Neutrophil (primary cell): ENCODE measurements around the gene ARHGAP6.

ENCODE experiments used
- H3K27ac ChIP-seq: fragments of 200-600 bp; sonication (generic); 2 replicates; pipeline ENCODE4 v1.5.1; 2016; ENCODE audit warnings: mild to moderate bottlenecking, moderate library complexity
- H3K27me3 ChIP-seq: fragments of 200-600 bp; sonication (generic); 2 replicates; pipeline ENCODE4 v1.6.0; 2016; ENCODE audit warnings: mild to moderate bottlenecking
- H3K36me3 ChIP-seq: fragments of 200-600 bp; sonication (generic); 2 replicates; pipeline ENCODE4 v1.5.1; 2017
- H3K4me1 ChIP-seq, 2 experiments: fragments of 200-600 bp in 1 of 2; sonication (generic) in 1 of 2; 1 replicate in 1 of 2; 2 replicates in 1 of 2; pipeline versions ENCODE4 v1.5.1 to v1.6.1; 2013 to 2016; ENCODE audit warnings: low read depth in 1 of 2, low read length in 1 of 2, mild to moderate bottlenecking in 1 of 2, moderate library complexity in 1 of 2; ENCODE audit not compliant: control insufficient read depth in 1 of 2, insufficient read depth in 1 of 2
- H3K4me3 ChIP-seq, 2 experiments: fragments of 200-600 bp in 1 of 2; sonication (generic) in 1 of 2; 1 replicate in 1 of 2; 2 replicates in 1 of 2; pipeline ENCODE4 v1.5.1; 2013 to 2016; ENCODE audit warnings: low read depth in 1 of 2, low read length in 1 of 2, mild to moderate bottlenecking in 1 of 2, moderate library complexity in 1 of 2
- H3K9me3 ChIP-seq: fragments of 200-600 bp; sonication (generic); 2 replicates; pipeline ENCODE4 v1.5.1; 2016
- TF ChIP-seq, protein P1 (sequence below): fragments of 200-600 bp; sonication (generic); IDR thresholded peaks from 2 replicates; pipeline ENCODE4 v1.5.1; 2016; ENCODE audit warnings: antibody characterized with exemption

Gene ARHGAP6

DNA sequence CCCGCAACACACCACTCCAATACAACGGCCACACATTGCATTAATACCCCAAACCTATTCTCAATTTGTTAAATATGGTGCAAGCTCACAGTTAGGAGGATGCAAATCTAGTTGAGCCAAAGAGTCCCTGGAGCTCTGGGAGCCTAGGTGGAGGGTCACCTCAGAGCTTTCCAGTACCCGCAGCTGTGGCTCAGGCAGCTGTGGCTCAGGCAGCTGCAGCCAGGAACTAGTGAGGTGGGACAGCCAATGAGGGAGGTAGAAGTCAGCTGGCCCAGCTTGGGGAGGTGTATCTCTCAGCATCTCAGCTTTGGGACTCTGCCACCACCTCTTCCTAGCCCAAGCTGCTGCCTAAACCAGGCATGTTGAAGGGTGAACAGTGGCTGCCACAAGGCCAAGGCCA, 36.7 kb upstream of the ARHGAP6 start:
- Histone ChIP-seq H3K27me3 (no peaks in the 10 kb centered on the region), H3K4me1 (no peaks in the 10 kb centered on the region), H3K36me3 (no peaks in the 10 kb centered on the region), H3K4me3 (no peak overlapping the region), H3K9me3 (no peaks in the 10 kb centered on the region), H3K27ac (no peak overlapping the region)
- TF ChIP-seq, protein P1, sequence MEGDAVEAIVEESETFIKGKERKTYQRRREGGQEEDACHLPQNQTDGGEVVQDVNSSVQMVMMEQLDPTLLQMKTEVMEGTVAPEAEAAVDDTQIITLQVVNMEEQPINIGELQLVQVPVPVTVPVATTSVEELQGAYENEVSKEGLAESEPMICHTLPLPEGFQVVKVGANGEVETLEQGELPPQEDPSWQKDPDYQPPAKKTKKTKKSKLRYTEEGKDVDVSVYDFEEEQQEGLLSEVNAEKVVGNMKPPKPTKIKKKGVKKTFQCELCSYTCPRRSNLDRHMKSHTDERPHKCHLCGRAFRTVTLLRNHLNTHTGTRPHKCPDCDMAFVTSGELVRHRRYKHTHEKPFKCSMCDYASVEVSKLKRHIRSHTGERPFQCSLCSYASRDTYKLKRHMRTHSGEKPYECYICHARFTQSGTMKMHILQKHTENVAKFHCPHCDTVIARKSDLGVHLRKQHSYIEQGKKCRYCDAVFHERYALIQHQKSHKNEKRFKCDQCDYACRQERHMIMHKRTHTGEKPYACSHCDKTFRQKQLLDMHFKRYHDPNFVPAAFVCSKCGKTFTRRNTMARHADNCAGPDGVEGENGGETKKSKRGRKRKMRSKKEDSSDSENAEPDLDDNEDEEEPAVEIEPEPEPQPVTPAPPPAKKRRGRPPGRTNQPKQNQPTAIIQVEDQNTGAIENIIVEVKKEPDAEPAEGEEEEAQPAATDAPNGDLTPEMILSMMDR, result no peak

DNA sequence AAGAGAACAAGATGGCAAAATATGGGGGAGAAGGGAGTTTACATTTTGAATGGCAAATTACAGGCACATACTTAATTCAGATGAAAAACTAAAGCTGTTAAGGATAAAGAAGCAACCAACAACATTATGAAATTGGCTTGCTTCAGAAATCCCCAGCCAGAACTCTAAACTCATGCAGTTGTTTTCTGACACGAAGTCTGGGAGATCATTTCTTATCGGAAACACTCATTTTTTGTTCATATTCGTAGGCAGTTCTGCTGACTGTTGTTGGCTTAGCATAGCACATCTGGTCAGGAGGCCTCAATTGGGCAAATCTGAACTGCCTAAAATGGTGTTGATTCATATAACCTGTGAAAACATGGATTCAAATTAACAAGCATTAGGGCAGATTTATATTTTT, 33.0 kb upstream of the ARHGAP6 start:
- no peaks in the 10 kb centered on the region for H3K9me3 ChIP-seq
- H3K27ac ChIP-seq, result no peak overlapping the region
- H3K4me1 ChIP-seq, result no peaks in the 10 kb centered on the region
- H3K27me3 ChIP-seq, result no peaks in the 10 kb centered on the region
- TF ChIP-seq, protein P1, result no peak
- H3K4me3 ChIP-seq, result no peak overlapping the region
- no peaks in the 10 kb centered on the region for H3K36me3 ChIP-seq

DNA sequence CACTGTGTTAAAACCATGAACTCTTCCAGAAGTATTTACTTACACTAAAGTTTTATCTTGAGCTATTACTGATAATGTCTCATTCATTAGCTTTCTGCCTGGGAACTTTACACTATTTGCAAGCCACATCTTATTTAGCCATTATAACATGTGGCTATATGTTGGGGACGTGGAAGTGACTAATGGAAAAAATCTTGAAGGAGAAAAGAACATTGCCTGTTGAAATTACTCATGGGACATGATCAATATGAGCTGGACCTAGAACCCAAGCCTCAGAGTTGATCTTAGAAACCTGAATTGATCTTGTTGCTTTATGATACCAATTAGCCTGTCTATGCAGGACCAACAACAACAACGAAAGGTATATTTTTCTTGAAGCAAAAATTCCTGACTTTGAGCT, 22.5 kb upstream of the ARHGAP6 start:
- Histone ChIP-seq H3K4me3 (no peak overlapping the region), H3K9me3 (no peaks in the 10 kb centered on the region), H3K27me3 (no peaks in the 10 kb centered on the region), H3K27ac (no peak overlapping the region), H3K4me1 (no peaks in the 10 kb centered on the region), H3K36me3 (no peaks in the 10 kb centered on the region)
- TF ChIP-seq, protein P1, result no peak

DNA sequence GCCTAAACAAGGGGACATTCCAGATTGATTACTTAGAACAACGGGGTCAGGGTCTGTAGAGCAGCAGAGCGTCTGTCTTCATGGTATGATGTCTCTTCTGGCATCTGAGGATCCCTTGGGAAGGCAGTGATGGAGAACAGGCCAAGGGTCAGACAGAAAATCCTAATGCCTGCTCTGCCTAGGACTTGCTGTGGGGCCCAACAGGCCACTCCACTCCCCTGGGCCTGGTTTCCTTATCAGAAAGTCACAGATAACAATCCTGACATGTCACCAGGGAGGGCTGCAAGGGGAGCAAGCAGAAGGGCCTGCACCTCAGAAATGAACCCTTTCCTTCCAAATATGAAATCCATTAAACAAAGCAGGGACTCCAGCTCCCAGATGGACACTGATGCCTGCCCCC, 21.4 kb upstream of the ARHGAP6 start:
- Histone ChIP-seq H3K4me1 (no peaks in the 10 kb centered on the region), H3K4me3 (no peak overlapping the region), H3K9me3 (no peaks in the 10 kb centered on the region), H3K27me3 (no peaks in the 10 kb centered on the region), H3K27ac (no peak overlapping the region), H3K36me3 (no peaks in the 10 kb centered on the region)
- TF ChIP-seq, protein P1, result no peak

DNA sequence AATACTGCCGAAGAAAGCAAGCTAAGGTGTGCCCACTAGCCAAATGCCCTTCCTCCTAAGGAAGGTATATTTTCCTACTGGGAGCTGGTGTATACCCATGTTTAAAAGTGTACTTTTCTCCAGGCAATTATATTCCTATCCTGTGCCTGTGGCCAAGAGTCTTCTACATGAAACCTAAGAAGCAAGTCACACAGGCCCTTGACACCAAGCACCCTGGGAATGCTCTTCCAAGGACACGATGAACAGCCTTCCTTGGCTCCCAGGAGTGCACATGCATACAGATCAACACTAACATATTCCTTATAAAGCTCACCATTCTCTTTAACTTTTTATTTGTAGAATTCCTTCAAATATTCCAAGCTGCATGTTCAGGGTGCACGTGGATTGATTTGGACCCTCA, 17.3 kb upstream of the ARHGAP6 start:
- Histone ChIP-seq H3K27ac (no peak overlapping the region), H3K4me1 (no peaks in the 10 kb centered on the region), H3K9me3 (no peaks in the 10 kb centered on the region), H3K27me3 (no peaks in the 10 kb centered on the region), H3K36me3 (no peaks in the 10 kb centered on the region), H3K4me3 (no peak overlapping the region)
- TF ChIP-seq, protein P1, result no peak

DNA sequence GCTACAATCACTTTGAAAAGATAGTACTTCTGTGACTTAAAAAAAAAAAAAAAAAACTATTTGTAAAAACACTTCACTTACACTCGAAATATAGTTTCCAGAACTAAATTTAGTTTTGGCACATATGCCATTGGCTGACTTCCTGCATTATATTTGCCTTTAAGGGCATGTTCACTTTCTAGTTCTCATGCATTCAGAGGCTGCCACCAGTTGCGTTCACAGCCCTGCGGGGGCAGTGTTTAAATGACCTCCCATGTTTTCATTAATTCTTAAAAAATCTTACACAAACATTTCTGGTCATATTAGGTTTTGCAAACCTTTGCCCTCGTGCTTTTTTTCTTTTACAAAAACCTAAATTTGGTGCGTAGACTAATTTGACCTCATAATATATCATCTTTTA, 12.4 kb upstream of the ARHGAP6 start:
- TF ChIP-seq, protein P1, result no peak
- Histone ChIP-seq H3K9me3 (no peaks in the 10 kb centered on the region), H3K27me3 (no peaks in the 10 kb centered on the region), H3K27ac (no peak overlapping the region), H3K4me3 (no peak overlapping the region), H3K4me1 (no peaks in the 10 kb centered on the region), H3K36me3 (no peaks in the 10 kb centered on the region)
